Upper lobe of right lung (tissue), 1 donor: ENCODE measurements around the gene CHST11. TPM values are rescaled to one million over a fixed set of nuclear protein-coding genes. Genes with fewer than 3 reads are reported as not detected.

ENCODE experiments used
- ATAC-seq: fragments of 200-7000 bp; cut with Tn5 transposase; one replicate; pipeline ENCODE4 v1.9.1; 2020; ENCODE audit warnings: mild to moderate bottlenecking, moderate library complexity
- DNase-seq: peaks from one replicate; pipeline ENCODE4 v3.0.0-alpha.2; 2020
- H3K27ac ChIP-seq: fragments of 200-600 bp; one replicate; pipeline ENCODE4 v1.8.0; 2022
- H3K27me3 ChIP-seq: fragments of 200-600 bp; one replicate; pipeline ENCODE4 v1.8.0; 2022; ENCODE audit warnings: mild to moderate bottlenecking
- H3K36me3 ChIP-seq: fragments of 200-600 bp; one replicate; pipeline ENCODE4 v1.8.0; 2022
- H3K4me1 ChIP-seq: fragments of 200-600 bp; one replicate; pipeline ENCODE4 v1.8.0; 2022
- H3K4me3 ChIP-seq: fragments of 200-600 bp; one replicate; pipeline ENCODE4 v1.8.0; 2022; ENCODE audit warnings: mild to moderate bottlenecking
- H3K9me3 ChIP-seq: fragments of 200-600 bp; one replicate; pipeline ENCODE4 v1.8.0; 2022
- CTCF ChIP-seq: fragments of 200-600 bp; IDR thresholded peaks from one replicate; pipeline ENCODE4 v1.8.0; 2022; ENCODE audit warnings: antibody characterized with exemption
- intact Hi-C: fragments of 100-400 bp; cut with DNase I; formaldehyde crosslinking; loops from one replicate; pipeline ENCODE4 v1.11.0; 2022
- total RNA-seq: library from RNA; stranded (reverse); fragmentation: NEBNext Ultra II Directional; extraction: Animal tissue kit (Norgen Biotek cat#: 25700); gene quantifications from one replicate; pipeline ENCODE4 v1.2.1, GENCODE V29; 2021
- donor health status: DM: no; HTN: yes; CAD: no; lungs with severe emphysema.

Gene CHST11
- total RNA-seq, 1 donor from 2014 or later: 56.6 TPM

GRCh38 chr12:104758771-104759170, 302.0 kb downstream of the CHST11 start:
- no peak for TF ChIP-seq CTCF
- Histone ChIP-seq H3K27ac (no peak overlapping the region), H3K36me3 (peaks cover 24% of the 10 kb centered on the region)

GRCh38 chr12:104761091-104761490, 304.3 kb downstream of the CHST11 start:
- intact Hi-C loops: no loop called here
- no peaks in the 10 kb centered on the region for H3K9me3 ChIP-seq
- no peak overlapping the region for H3K27ac ChIP-seq
- ATAC-seq: no peak
- peaks cover 24% of the 10 kb centered on the region for H3K36me3 ChIP-seq
- H3K4me1 ChIP-seq: no peaks in the 10 kb centered on the region
- DNase-seq: no peak
- no peak overlapping the region for H3K4me3 ChIP-seq
- H3K27me3 ChIP-seq: no peaks in the 10 kb centered on the region
- TF ChIP-seq CTCF: no peak

More at GRCh38 chr12:104758771-104759170, 302.0 kb downstream of the CHST11 start:
- no peak for DNase-seq
- Histone ChIP-seq H3K9me3 (no peaks in the 10 kb centered on the region), H3K27me3 (no peaks in the 10 kb centered on the region), H3K4me1 (no peaks in the 10 kb centered on the region), H3K4me3 (no peak overlapping the region)
- no peak for ATAC-seq
- intact Hi-C loops: no loop called here

GRCh38 chr12:104761611-104762010, 304.9 kb downstream of the CHST11 start:
- Histone ChIP-seq H3K27ac (no peak overlapping the region), H3K9me3 (no peaks in the 10 kb centered on the region), H3K36me3 (peaks cover 24% of the 10 kb centered on the region), H3K27me3 (no peaks in the 10 kb centered on the region), H3K4me1 (no peaks in the 10 kb centered on the region), H3K4me3 (no peak overlapping the region)
- DNase-seq (no peak), ATAC-seq (no peak)
- TF ChIP-seq CTCF: no peak
- intact Hi-C loops: no loop called here

- Histone ChIP-seq H3K27me3 (no peaks in the 10 kb centered on the region), H3K4me3 (no peak overlapping the region), H3K27ac (no peak overlapping the region), H3K4me1 (no peaks in the 10 kb centered on the region), H3K36me3 (peaks cover 12% of the 10 kb centered on the region), H3K9me3 (no peaks in the 10 kb centered on the region)
- intact Hi-C loops: no loop called here
- DNase-seq: no peak
- peak; percentile 67 for ATAC-seq
- no peak for TF ChIP-seq CTCF
These were observed 306.5 kb downstream of the CHST11 start for GRCh38 chr12:104763168-104763805.

- no peak for DNase-seq
- H3K36me3 ChIP-seq: peaks cover 2% of the 10 kb centered on the region
- no peaks in the 10 kb centered on the region for H3K4me1 ChIP-seq
- TF ChIP-seq CTCF: no peak
- no peak for ATAC-seq
- no peak overlapping the region for H3K4me3 ChIP-seq
- H3K9me3 ChIP-seq: no peaks in the 10 kb centered on the region
- H3K27me3 ChIP-seq: no peaks in the 10 kb centered on the region
- intact Hi-C loops: no loop called here
- no peak overlapping the region for H3K27ac ChIP-seq
These were observed 307.7 kb downstream of the CHST11 start for GRCh38 chr12:104764225-104765091.
